Stimulated activated CD4-positive, alpha-beta T cell treated with anti-CD3 and anti-CD28 coated beads, Interleukin-12 subunit alpha, Interleukin-12 subunit beta, amount 100 ng/mL, for 24 hours (primary cell): Measurements from ENCODE around the gene PAX3.

Source experiments
- DNase-seq, 2 experiments: peaks; one replicate each; pipeline ENCODE4 v3.0.0-alpha.2; 2020; ENCODE audit warnings: low read depth in 2 of 2

PAX3 gene

GRCh38 chr2:222310747-222311318 is 12.0 kb upstream of the PAX3 start:
- no peak for DNase-seq

DNA sequence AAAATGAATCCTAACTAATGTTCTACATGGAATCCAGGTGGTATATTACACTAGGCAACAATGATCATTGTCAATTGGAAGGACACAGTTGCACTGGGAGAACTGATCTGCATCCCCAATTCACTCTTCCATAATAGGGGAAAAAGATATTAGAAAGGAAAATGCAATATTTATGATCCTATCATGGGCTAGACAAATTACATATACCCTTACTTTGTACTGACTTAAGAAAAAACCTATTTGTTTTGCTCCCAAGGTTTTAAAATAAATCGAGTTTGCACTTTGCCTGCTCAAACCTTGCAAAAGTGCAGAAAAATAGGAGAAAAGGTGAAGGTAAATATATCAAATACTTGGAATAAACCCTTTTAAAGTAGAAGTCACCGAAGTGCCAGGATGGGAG is 11.0 kb upstream of the PAX3 start:
- no peak for DNase-seq

GRCh38 chr2:222309361-222309760 is 10.6 kb upstream of the PAX3 start:
- no peak for DNase-seq

GRCh38 chr2:222307978-222308730 is 9.4 kb upstream of the PAX3 start:
- DNase-seq, result no peak

- no peak for DNase-seq
Observed at GRCh38 chr2:222307143-222307756, 8.5 kb upstream of the PAX3 start.

DNA sequence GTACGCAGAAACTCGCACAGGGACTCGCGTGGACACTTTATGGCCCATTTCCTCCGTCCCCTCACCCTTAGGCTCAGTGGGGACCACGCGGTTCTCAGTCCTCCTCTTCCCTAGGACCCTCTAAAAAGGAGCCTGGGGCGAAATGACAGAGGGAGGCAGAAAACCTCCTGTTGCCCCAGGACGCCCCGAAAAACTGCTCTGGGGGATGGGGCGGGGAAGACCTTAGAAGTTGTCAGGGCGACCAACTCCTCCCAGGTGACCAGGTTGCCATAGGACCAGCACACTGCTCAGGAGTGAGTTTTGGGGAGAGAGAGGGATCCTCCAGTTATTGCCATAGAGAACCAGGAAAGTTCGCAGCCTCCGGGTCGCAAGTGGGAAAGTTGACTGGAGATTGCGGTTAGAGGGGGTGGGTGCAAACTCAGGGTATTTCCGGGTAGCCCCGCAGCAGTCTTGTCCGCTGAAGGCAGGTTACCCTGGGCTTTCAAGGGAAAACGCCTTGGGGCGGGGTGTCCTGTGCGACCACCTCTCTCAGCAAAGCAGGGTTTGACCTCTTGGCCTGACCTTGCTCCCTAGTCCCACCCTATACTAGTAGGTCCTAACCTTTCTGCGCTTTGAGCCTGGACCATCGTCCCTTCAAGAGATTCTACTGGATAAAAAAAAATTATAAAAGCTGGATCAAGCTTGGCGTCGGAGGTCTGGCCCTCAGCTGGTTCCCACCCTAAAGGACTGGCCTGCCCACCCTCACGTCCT is 7.8 kb upstream of the PAX3 start:
- no peak for DNase-seq

DNA sequence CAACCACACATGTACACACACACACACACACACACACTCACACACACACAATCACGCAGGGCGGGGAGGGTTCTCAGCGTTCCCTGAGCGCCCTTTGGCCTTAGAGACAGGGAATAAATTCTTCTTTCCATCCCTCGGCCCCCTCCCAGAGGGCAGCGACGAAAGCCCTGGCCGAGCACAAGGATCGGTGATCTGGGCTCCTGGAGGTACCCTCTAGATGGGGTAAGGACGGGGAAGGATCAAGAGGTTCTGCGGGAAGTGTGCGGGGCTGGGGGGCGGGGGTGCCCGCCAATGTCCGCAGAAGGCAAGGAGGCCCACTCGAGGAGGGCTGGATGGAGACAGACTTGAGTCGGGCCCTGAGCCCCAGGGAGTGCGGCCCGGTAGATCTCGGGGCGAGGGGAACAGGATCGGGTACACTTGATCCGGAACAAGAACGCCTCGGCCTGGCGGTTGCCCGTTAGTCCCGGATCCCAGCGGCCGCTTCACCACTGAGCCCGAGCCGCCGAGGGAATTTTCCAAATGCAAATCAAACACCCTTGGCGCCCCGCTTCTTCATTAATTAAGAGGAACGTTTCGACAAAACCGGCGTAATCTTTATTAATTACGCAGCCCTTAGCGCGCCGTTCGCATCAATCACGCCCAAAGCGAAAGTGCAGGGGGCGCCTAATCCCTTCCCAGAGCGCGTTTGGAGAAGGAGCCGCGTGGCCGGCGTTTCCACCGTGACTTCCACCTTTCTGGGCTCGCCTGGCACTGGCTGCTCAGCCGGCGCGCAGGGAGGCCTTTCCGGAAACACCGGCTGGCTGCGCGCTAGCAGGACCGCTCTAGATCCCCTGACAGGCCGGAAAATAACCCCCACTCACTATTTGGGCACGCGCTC is 7.0 kb upstream of the PAX3 start:
- DNase-seq, result no peak

DNA sequence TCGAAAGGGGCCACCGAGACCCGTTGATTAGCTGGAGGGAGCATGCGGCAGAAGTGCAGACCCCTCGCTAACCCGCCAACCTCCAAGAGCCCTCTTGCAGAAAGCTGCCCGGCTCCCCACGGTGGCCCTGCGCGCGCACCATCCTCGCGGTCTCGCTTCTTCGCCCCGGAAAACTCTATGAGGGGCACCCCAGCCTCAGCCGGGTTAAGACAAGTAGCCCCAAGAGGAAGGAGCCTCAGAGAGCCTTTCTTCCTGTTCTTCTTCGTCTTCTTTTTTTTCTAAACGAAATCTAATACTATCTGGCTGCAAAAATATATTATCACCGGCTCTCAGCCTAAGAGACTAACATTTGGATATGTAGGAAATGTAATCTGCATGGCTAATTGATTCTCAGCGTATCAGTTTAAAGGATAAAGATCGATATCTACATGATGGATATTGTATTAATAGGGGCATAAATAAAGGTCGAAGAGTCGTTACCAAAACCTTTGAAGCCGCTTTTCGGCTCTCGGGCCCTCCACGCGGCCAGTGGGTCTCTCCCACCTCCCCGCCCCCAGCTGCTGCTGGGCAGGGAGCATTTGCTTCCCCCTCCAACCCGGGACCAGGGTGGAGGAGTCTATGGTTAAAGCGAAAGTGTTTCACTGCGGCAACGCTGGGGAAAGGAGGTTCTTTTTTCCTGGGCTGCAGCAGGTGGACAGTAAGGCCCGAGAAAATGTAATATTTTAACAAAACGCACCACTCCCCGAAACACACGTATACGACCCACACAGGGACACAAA is 6.1 kb upstream of the PAX3 start:
- no peak for DNase-seq

DNA sequence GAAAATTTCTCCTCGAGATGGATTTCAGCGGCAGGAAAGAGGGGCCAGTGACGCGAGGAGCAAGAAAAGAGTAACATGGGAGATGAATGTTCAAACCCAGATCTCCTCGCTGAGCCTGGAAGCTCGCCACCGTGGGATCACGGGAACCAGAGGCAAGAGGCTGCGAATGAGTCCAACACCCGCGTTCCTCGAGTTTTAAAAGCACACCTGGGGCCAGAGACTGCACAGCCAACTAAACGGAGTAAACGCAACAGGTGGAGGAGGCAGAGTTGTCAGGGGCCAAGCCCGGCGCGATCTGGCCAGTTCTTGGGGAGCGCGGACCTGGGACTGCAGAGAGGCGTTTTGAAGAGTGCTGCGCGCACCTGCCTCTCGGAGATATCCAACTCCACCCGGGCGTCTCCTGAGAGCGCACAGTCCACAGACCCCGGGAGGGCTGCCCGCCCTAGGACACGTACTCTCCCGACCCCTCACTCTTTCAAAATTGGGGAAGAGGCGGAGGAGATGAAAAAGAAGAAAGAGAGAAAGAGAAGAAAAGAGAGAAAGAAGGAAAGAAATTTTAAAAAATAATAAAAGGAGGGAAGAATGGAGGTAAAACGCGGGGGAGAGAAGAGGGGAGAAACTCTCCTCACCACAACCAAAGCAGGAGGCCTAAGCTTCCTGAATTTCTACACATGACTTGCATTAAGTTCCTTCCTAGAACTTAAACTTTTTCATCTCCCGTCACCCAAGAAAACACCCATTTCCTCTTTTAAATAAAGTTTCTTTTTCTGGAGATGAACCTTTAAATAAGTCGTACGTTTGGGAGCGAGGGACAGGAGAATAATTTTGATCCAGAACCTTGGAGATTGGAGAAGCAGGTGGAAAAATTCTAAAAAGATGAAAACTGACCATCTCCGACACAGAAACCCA is 5.3 kb upstream of the PAX3 start:
- DNase-seq, result no peak

DNA sequence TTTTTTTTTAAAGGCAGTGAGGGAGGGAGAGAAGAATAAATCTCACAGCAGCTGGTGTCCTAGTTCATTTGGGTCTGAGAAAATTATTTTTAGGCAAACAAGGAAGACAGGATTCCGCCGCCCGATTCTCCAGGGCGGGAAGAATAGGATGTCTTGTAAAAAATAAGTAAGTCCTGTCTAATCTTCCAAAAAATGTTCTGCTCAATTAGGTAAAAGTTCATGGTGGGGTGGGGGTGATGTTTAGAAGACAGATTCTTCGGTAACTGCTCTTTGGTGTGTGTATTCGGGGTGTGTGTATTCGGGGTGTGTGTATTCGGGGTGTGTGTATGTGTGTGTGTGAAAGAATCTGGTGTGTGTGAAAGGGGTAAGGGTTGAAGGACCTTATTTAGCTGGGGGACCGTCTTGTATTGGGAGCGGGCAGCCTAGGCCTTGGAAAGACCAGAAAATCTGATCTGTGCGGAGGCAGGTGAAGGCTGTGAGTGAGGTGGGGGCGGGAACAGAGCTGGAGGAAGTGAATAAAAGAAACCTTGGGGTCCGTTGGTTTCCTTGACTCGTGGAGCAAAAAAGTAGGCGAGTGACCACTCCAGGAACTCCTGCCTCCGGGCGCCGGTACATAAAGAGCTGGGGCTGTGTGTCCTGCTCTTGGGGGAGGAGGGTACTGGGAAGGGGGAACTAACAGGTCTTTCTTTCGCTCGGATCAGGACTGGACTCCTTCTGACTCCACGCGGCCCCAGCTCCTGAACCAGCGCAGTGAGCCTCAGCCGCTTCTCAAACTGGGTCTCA is 4.4 kb upstream of the PAX3 start:
- DNase-seq, result no peak

DNA sequence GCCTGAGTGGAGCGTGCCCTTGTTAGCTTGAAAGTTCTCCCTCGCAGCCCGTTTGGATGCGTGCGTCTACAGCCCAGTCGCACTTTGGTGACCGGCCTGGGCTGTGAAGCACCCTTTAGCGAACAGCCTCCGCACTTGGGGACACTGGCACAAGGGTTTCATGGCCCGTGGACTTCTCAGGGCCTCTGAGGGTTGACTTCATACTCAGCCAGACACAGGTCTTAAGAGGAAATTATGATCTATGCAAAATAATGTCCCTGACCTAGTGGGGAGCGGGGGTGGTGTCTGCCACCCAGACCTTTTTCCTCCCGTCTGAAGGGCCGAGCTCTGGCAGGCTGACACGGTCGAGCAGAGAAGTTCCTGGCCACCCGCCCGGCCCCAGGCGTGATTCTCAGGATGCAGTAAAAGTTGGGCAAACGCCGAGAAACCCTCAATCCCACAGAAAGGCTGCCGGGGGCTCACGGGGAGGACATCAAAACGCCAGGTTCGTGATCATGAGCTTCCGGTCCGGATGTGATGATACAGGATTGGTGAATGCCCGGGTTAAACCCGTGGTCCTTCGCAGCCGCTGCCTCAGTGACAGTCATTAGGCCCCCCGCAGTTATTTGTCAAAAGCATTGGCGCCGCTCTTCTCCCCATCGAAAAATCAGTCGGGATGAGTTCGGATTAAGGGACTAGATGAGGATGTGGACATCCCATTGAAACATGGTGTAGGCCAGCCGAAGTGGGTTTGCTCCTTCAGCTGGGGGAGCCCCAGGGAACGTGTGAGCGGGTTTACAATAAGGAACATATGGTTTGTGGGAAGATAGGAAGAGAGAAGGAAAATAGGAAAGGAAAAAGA is 3.6 kb upstream of the PAX3 start:
- no peak for DNase-seq

DNA sequence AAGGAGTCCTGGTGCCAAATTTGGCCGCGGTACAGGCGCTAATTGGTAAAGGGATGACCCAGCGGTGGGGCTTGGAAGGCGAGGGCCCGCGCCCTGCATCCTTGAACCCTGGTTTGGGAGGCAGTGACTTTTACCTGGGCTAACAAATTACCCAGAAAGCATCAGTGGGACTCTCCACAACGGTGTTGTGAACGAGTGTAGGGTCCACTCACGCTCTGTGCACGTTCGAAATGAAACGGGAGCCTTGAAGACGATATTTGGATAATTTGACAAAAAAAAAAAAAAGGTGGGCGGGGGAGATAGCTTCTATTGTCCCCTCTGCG is 3.0 kb upstream of the PAX3 start:
- DNase-seq, result no peak

DNA sequence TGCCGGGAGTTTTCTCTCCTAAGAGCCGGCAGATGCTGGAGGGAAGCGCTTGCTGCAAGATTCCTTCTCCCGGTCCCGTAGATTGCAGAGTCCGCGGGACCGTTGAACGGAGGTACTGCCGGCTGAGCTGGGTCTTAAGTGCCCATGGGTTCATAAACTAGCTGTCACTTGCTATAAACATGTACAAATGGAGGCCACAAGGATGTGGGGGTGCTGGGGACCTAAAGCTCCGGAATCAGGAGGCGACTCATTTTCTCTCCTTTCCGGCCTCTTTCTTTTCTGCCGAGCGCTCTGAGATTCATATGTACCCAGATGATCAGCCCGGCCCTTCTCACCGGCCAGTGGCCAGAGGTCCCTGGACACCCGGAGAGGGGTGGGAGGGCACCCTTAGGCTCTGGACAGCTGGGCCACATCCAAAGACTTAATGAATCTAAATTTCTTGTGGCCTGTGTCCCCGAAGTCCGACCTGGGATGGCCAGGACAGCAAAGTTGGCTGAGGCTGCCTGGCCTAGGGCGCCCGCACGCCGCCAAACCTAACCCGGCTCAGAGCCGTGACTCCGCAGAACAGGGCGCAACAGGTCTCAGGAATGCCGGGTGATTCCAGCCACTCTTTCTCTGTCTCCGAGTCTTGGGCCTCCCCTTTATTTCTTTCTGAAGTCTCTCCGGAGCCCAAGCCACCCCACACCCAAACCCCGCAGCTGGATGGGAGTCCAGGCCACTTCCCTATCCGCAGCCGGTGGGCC is 2.4 kb upstream of the PAX3 start:
- DNase-seq, result no peak

DNA sequence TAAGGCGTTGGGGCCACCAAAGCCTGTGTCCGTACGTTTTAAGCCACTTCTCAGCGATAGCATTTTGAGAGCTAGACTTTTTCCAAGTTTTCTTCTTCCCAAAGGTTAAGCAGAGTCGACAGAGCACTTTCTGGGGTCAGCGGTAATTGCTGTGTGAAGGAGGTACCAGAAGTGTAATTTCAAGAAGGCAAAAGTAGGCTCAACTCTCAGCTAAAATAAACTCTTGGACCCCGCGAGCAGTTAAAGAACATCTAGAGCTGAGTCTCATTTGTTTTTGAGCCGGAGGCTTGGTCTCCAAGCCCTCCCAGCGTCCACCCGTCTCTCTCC is 1.9 kb upstream of the PAX3 start:
- no peak for DNase-seq

GRCh38 chr2:222299906-222300725 is 1.3 kb upstream of the PAX3 start:
- no peak for DNase-seq

DNA sequence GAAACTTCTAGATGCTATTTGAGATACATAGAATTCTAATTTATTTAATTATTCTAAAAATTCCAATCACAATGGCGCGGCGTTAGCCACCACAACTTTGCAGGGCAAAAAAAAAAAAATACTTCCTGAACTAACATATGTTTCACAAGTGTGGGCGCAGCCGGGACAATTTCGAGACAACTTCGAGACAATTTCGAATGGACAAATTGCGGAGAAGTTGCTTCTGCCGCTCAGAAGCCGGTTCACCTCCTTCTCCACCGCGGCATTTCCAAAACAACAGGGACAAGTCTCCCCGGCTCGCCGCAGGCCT is 842 bp downstream of the PAX3 start:
- no peak for DNase-seq

DNA sequence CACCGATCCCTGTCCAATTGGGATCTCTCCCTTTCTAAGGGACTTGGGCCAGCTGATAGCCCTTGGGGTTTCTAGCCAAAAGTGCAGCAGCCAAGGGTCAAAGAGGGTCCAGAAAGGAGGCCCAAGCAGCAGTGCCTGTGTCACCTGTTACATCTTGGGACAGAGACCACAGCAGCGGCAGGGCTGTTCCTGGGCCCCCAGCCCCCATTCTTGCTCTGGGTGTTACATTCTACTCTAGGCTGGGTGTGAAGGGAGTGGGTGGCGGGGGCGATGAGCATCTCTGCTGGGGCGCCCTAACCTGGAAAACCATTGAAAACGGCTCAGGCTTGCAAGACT is 1.2 kb downstream of the PAX3 start:
- DNase-seq, result no peak
